ENCODE data around the gene CYP46A1.

DNA sequence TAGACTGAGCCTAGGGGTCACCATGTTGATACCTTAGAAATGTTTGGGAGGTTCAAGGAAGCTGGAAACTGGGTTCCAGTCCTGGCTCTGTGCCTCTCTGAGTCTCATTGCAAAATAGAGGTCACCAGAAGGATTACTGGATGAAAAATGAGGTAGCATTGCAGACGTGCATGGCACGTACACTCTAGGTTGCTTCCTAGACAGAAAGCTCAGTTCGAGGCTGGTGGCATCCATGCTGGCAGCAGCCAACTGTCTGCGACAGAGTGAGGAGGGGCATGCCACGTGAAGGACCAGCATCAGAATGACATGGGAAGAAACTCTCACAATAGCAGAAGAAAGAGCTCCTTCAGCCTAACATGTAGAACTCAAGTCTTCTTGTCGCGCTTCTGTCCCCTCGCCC lies 4.6 kb upstream of the CYP46A1 start:
- TF ChIP-seq SIN3A (IDR thresholded peaks at IDR 0.05; ENCODE audit: borderline replicate concordance, insufficient read depth, low read length), result no peak
- TF ChIP-seq, protein P1, sequence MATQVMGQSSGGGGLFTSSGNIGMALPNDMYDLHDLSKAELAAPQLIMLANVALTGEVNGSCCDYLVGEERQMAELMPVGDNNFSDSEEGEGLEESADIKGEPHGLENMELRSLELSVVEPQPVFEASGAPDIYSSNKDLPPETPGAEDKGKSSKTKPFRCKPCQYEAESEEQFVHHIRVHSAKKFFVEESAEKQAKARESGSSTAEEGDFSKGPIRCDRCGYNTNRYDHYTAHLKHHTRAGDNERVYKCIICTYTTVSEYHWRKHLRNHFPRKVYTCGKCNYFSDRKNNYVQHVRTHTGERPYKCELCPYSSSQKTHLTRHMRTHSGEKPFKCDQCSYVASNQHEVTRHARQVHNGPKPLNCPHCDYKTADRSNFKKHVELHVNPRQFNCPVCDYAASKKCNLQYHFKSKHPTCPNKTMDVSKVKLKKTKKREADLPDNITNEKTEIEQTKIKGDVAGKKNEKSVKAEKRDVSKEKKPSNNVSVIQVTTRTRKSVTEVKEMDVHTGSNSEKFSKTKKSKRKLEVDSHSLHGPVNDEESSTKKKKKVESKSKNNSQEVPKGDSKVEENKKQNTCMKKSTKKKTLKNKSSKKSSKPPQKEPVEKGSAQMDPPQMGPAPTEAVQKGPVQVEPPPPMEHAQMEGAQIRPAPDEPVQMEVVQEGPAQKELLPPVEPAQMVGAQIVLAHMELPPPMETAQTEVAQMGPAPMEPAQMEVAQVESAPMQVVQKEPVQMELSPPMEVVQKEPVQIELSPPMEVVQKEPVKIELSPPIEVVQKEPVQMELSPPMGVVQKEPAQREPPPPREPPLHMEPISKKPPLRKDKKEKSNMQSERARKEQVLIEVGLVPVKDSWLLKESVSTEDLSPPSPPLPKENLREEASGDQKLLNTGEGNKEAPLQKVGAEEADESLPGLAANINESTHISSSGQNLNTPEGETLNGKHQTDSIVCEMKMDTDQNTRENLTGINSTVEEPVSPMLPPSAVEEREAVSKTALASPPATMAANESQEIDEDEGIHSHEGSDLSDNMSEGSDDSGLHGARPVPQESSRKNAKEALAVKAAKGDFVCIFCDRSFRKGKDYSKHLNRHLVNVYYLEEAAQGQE (IDR thresholded peaks at IDR 0.05; ENCODE audit: insufficient read depth in 1 of 2, low read depth in 2 of 2, low read length in 2 of 2), result no peak
- no peak for TF ChIP-seq POLR2AphosphoS5 (IDR thresholded peaks at IDR 0.05; ENCODE audit: low read depth, low read length)
- TF ChIP-seq TAF1 (IDR thresholded peaks at IDR 0.05; ENCODE audit: borderline replicate concordance, insufficient read depth, low read length), result no peak
- TF ChIP-seq FOXP2 (optimal IDR thresholded peaks at IDR 0.05; ENCODE audit: borderline replicate concordance, extremely low read depth, extremely low read length, insufficient read depth), result no peak
